Endodermal cell (in vitro differentiated cells): Measurements from ENCODE around the gene EVPL. TPM values are rescaled to one million over a fixed set of nuclear protein-coding genes. Genes with fewer than 3 reads are reported as not detected.

Experiments
- DNase-seq: peaks from one replicate; pipeline ENCODE4 v3.0.0-alpha.2; 2017
- H3K27ac ChIP-seq: 2 replicates; pipeline ENCODE4 v1.5.1; 2013; ENCODE audit warnings: mild to moderate bottlenecking, low read depth, low read length, moderate library complexity
- H3K27me3 ChIP-seq: 2 replicates; pipeline ENCODE4 v1.6.1; 2013; ENCODE audit warnings: mild to moderate bottlenecking, low read length, moderate library complexity; ENCODE audit not compliant: insufficient read depth, control insufficient read depth, poor library complexity, severe bottlenecking
- H3K36me3 ChIP-seq: 2 replicates; pipeline ENCODE4 v1.7.0; 2013; ENCODE audit warnings: mild to moderate bottlenecking, low read length, moderate library complexity; ENCODE audit not compliant: control insufficient read depth, insufficient read depth
- H3K4me1 ChIP-seq: one replicate; pipeline ENCODE4 v1.7.0; 2013; ENCODE audit warnings: low read length; ENCODE audit not compliant: control insufficient read depth, insufficient read depth
- H3K4me3 ChIP-seq: 2 replicates; pipeline ENCODE4 v1.5.1; 2013; ENCODE audit warnings: mild to moderate bottlenecking, low read length, moderate library complexity
- H3K9ac ChIP-seq: 2 replicates; pipeline ENCODE4 v1.6.1; 2013; ENCODE audit warnings: mild to moderate bottlenecking, low read length, moderate library complexity; ENCODE audit not compliant: poor library complexity, severe bottlenecking; ENCODE audit errors: extremely low read depth
- H3K9me3 ChIP-seq: 2 replicates; pipeline ENCODE4 v1.6.1; 2013; ENCODE audit warnings: mild to moderate bottlenecking, low read length, moderate library complexity; ENCODE audit not compliant: control insufficient read depth
- H3K27ac Mint-ChIP-seq: 2 replicates; pipeline ENCODE4 v1.8.0; 2020; ENCODE audit warnings: mixed read lengths
- H3K27me3 Mint-ChIP-seq: 2 replicates; pipeline ENCODE4 v1.8.0; 2021; ENCODE audit warnings: mild to moderate bottlenecking, mixed read lengths; ENCODE audit not compliant: insufficient read depth
- H3K36me3 Mint-ChIP-seq: 2 replicates; pipeline ENCODE4 v1.8.0; 2020; ENCODE audit warnings: low read depth, mixed read lengths
- H3K4me1 Mint-ChIP-seq: 2 replicates; pipeline ENCODE4 v1.8.0; 2020; ENCODE audit warnings: mixed read lengths
- H3K4me3 Mint-ChIP-seq: 2 replicates; pipeline ENCODE4 v1.8.0; 2020; ENCODE audit warnings: mild to moderate bottlenecking, moderate library complexity, mixed read lengths
- H3K9me3 Mint-ChIP-seq: 2 replicates; pipeline ENCODE4 v1.8.0; 2020; ENCODE audit warnings: mild to moderate bottlenecking, mixed read lengths
- CTCF ChIP-seq: fragments of 200-600 bp; sonication (generic); conservative IDR thresholded peaks from 2 replicates; pipeline ENCODE4 v1.5.0; 2021; ENCODE audit warnings: antibody characterized with exemption, mild to moderate bottlenecking
- WGBS, 2 experiments: methylation state at CpG; one replicate each; pipeline versions ENCODE4 v1.1.5 to v1.1.7; 2013; ENCODE audit warnings: missing lambda C conversion rate in 2 of 2, mixed read lengths in 1 of 2; ENCODE audit not compliant: insufficient coverage in 1 of 2, insufficient read length in 1 of 2; 5-methylcytosine and 5-hydroxymethylcytosine counted together
- total RNA-seq, 2 donors: library from RNA; stranded (reverse); fragmentation: NEBNext Ultra II Directional in 1 of 2; extraction: Animal tissue kit (Norgen Biotek cat#: 25700) in 1 of 2; gene quantifications; 2 replicates in 1 of 2; 3 replicates in 1 of 2; pipeline ENCODE4 v1.2.1, GENCODE V29; 2021

The EVPL gene
- total RNA-seq, 2 donors from 2014 or later = 0.20 to 0.51 TPM

GRCh38 chr17:75981019-75981615 is 46.0 kb downstream of the EVPL start:
- no peak overlapping the region for H3K9ac ChIP-seq
- no peaks in the 10 kb centered on the region for H3K9me3 ChIP-seq
- H3K4me1 ChIP-seq = peaks cover 4% of the 10 kb centered on the region
- Mint-ChIP-seq H3K9me3 (no peaks in the 10 kb centered on the region), H3K4me1 (peaks cover 50% of the 10 kb centered on the region), H3K27ac (peak overlapping the region; percentile 100), H3K27me3 (no peaks in the 10 kb centered on the region), H3K36me3 (peaks cover 14% of the 10 kb centered on the region), H3K4me3 (peak overlapping the region; percentile 96)
- no peak for TF ChIP-seq CTCF
- no peak overlapping the region for H3K27ac ChIP-seq
- peaks cover 18% of the 10 kb centered on the region for H3K36me3 ChIP-seq
- DNase-seq = no peak
- H3K27me3 ChIP-seq = no peaks in the 10 kb centered on the region
- peak overlapping the region; percentile 57 for H3K4me3 ChIP-seq
- 90 to 96% methylated on average over 3 to 7 of the region's 7 CpGs for WGBS, 2 experiments

GRCh38 chr17:75980188-75981018 is 46.7 kb downstream of the EVPL start:
- H3K27me3 Mint-ChIP-seq = no peaks in the 10 kb centered on the region
- Histone ChIP-seq H3K4me3 (peak overlapping the region; percentile 96), H3K27me3 (no peaks in the 10 kb centered on the region), H3K9ac (peak overlapping the region; percentile 94), H3K36me3 (peaks cover 25% of the 10 kb centered on the region), H3K4me1 (peaks cover 4% of the 10 kb centered on the region), H3K9me3 (no peaks in the 10 kb centered on the region), H3K27ac (peak overlapping the region; percentile 97)
- WGBS, 2 experiments = 90 to 92% methylated on average over 10 to 16 of the region's 18 CpGs
- H3K36me3 Mint-ChIP-seq = peaks cover 17% of the 10 kb centered on the region
- peak overlapping the region; percentile 96 for H3K4me3 Mint-ChIP-seq
- no peak for TF ChIP-seq CTCF
- H3K4me1 Mint-ChIP-seq = peaks cover 51% of the 10 kb centered on the region
- no peak for DNase-seq
- H3K9me3 Mint-ChIP-seq = no peaks in the 10 kb centered on the region
- H3K27ac Mint-ChIP-seq = peak overlapping the region; percentile 100

GRCh38 chr17:75979705-75980187 is 47.4 kb downstream of the EVPL start:
- Mint-ChIP-seq H3K27ac (peak overlapping the region; percentile 100), H3K9me3 (no peaks in the 10 kb centered on the region), H3K27me3 (no peaks in the 10 kb centered on the region), H3K4me1 (peaks cover 50% of the 10 kb centered on the region), H3K36me3 (peaks cover 20% of the 10 kb centered on the region), H3K4me3 (peak overlapping the region; percentile 96)
- Histone ChIP-seq H3K36me3 (peaks cover 26% of the 10 kb centered on the region), H3K27me3 (no peaks in the 10 kb centered on the region), H3K27ac (peak overlapping the region; percentile 97), H3K4me1 (peaks cover 4% of the 10 kb centered on the region), H3K4me3 (peak overlapping the region; percentile 96), H3K9me3 (no peaks in the 10 kb centered on the region), H3K9ac (peak overlapping the region; percentile 94)
- no peak for TF ChIP-seq CTCF
- no peak for DNase-seq
- WGBS, 2 experiments = 13 to 16% methylated on average over 17 to 19 of the region's 19 CpGs
